Measurements from ENCODE around the gene ARHGAP26.

Gene ARHGAP26

DNA sequence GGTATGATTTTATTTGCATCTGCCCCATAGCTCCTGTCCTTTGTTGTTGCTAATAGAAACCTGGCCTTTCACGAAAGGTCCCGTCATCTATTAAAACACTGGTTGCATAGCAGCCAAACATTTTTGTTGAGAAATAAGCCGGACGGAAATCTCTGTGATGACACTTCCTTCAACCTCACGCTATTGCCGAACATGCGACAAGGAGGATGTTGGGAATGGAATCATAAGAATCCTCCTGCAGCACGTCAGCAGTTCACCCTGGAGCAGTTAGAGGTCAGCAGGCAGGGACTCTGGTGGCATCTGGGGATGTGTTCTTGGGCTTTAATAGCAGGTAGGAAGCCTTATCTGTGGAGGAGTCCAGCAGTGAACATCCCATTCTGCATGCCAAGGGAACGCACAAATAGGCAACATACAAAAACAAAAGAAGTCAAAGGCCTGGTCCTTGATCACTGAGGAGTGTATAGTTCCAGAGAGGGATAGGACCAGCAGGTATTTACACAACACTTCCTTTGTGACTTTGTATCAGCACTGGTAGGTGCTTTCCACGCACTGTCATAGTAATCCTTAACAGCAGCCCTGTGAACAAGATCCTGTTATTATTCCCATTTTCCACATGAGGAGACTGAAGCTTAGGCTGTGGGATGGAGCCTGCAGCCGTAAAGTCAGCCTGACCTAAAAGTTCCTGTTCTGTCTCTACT, 33.4 kb downstream of the ARHGAP26 start:
- H3K4me3 ChIP-seq (ENCODE audit: low read length): no peak overlapping the region
- no peaks in the 10 kb centered on the region for H3K9me2 ChIP-seq (replicated peaks; ENCODE audit: control insufficient read depth, low read length)
- H4K20me1 ChIP-seq (ENCODE audit: control insufficient read depth, insufficient read depth, low read depth, low read length): no peaks in the 10 kb centered on the region; the same call in 1 of the 2 replicates
- peaks cover 5% of the 10 kb centered on the region; the same call in 1 of the 2 replicates for H3K4me1 ChIP-seq (ENCODE audit: control insufficient read depth, low read length)
- H3K36me3 ChIP-seq (ENCODE audit: control insufficient read depth, low read length): no peaks in the 10 kb centered on the region
- H3K4me2 ChIP-seq (ENCODE audit: low read length): no peak overlapping the region
- no peaks in the 10 kb centered on the region for H3K9me3 ChIP-seq (ENCODE audit: control insufficient read depth, insufficient read depth, low read length)
- TF ChIP-seq, protein P1, sequence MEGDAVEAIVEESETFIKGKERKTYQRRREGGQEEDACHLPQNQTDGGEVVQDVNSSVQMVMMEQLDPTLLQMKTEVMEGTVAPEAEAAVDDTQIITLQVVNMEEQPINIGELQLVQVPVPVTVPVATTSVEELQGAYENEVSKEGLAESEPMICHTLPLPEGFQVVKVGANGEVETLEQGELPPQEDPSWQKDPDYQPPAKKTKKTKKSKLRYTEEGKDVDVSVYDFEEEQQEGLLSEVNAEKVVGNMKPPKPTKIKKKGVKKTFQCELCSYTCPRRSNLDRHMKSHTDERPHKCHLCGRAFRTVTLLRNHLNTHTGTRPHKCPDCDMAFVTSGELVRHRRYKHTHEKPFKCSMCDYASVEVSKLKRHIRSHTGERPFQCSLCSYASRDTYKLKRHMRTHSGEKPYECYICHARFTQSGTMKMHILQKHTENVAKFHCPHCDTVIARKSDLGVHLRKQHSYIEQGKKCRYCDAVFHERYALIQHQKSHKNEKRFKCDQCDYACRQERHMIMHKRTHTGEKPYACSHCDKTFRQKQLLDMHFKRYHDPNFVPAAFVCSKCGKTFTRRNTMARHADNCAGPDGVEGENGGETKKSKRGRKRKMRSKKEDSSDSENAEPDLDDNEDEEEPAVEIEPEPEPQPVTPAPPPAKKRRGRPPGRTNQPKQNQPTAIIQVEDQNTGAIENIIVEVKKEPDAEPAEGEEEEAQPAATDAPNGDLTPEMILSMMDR (IDR thresholded peaks at IDR 0.05; ENCODE audit: low read depth, low read length, poor library complexity, severe bottlenecking): no peak
- no peak for TF ChIP-seq EZH2phosphoT487 (IDR thresholded peaks at IDR 0.05; ENCODE audit: borderline replicate concordance, low read length)
- no peaks in the 10 kb centered on the region for H3K79me2 ChIP-seq (ENCODE audit: control insufficient read depth, low read length)
- H3K27me3 ChIP-seq (ENCODE audit: control insufficient read depth, low read length): peaks cover 43% of the 10 kb centered on the region
- no peak overlapping the region for H3K27ac ChIP-seq (ENCODE audit: low read depth, low read length)
- H3F3A ChIP-seq (ENCODE audit: control insufficient read depth, insufficient read depth): no peaks in the 10 kb centered on the region

DNA sequence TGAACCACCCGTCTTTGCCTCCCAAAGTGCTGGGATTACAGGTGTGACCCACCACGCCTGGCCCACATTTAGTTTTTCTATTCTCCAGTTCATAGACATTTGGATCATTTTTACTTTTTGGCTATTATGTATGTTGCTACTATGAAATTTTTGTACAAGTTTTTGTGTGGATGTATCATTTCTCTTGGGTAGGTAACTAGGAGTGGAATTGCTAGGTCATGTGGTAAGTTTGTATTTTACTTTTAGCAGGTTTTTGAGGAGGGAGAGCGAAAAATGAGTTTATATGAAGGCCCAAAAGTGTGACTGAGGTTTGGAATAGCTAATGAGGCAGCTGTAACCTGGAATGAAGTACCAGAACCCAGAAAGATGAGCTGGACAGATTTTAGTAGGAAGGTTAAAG, 35.2 kb downstream of the ARHGAP26 start:
- Histone ChIP-seq H3K36me3 (ENCODE audit: control insufficient read depth, low read length) (no peaks in the 10 kb centered on the region), H3K79me2 (ENCODE audit: control insufficient read depth, low read length) (no peaks in the 10 kb centered on the region), H3K27me3 (ENCODE audit: control insufficient read depth, low read length) (peaks cover 34% of the 10 kb centered on the region), H3F3A (ENCODE audit: control insufficient read depth, insufficient read depth) (no peaks in the 10 kb centered on the region), H3K9me3 (ENCODE audit: control insufficient read depth, insufficient read depth, low read length) (no peaks in the 10 kb centered on the region), H3K9me2 (replicated peaks; ENCODE audit: control insufficient read depth, low read length) (no peaks in the 10 kb centered on the region), H3K4me1 (ENCODE audit: control insufficient read depth, low read length) (peaks cover 5% of the 10 kb centered on the region; the same call in 1 of the 2 replicates), H3K27ac (ENCODE audit: low read depth, low read length) (no peak overlapping the region), H3K4me2 (ENCODE audit: low read length) (no peak overlapping the region), H3K4me3 (ENCODE audit: low read length) (no peak overlapping the region), H4K20me1 (ENCODE audit: control insufficient read depth, insufficient read depth, low read depth, low read length) (no peaks in the 10 kb centered on the region; the same call in 1 of the 2 replicates)
- TF ChIP-seq, protein P1 (IDR thresholded peaks at IDR 0.05; ENCODE audit: low read depth, low read length, poor library complexity, severe bottlenecking): no peak

DNA sequence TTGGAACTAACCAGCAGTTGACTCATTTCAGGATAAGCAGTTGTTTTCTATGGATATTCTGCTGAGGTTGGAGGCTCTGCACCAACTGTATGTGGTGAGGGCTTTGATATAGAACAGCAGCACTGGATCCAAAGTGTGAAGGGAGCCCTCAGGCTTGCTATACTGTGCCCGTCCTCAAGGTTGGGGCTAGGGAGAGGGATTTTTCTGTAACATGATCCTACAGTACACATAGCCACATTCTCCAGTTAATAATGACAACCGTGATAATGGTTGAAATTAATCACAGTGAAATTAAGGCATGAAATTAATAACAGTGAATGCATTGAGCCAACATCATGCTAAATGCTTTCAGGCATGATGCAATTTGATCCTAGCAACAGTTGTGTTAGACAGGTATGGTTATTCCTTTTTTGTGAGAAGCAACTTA, 36.7 kb downstream of the ARHGAP26 start:
- TF ChIP-seq, protein P1 (IDR thresholded peaks at IDR 0.05; ENCODE audit: low read depth, low read length, poor library complexity, severe bottlenecking): no peak
- no peak for TF ChIP-seq EZH2phosphoT487 (IDR thresholded peaks at IDR 0.05; ENCODE audit: borderline replicate concordance, low read length)
- Histone ChIP-seq H3K36me3 (ENCODE audit: control insufficient read depth, low read length) (no peaks in the 10 kb centered on the region), H4K20me1 (ENCODE audit: control insufficient read depth, insufficient read depth, low read depth, low read length) (no peaks in the 10 kb centered on the region; the same call in 1 of the 2 replicates)

More for the DNA sequence above, 36.7 kb downstream of the ARHGAP26 start:
- no peaks in the 10 kb centered on the region for H3K9me3 ChIP-seq (ENCODE audit: control insufficient read depth, insufficient read depth, low read length)
- no peaks in the 10 kb centered on the region for H3K79me2 ChIP-seq (ENCODE audit: control insufficient read depth, low read length)
- H3K4me2 ChIP-seq (ENCODE audit: low read length): no peak overlapping the region
- no peak overlapping the region for H3K27ac ChIP-seq (ENCODE audit: low read depth, low read length)
- no peaks in the 10 kb centered on the region for H3F3A ChIP-seq (ENCODE audit: control insufficient read depth, insufficient read depth)
- no peaks in the 10 kb centered on the region for H3K9me2 ChIP-seq (replicated peaks; ENCODE audit: control insufficient read depth, low read length)
- H3K4me3 ChIP-seq (ENCODE audit: low read length): no peak overlapping the region
- H3K4me1 ChIP-seq (ENCODE audit: control insufficient read depth, low read length): no peaks in the 10 kb centered on the region
- H3K27me3 ChIP-seq (ENCODE audit: control insufficient read depth, low read length): peaks cover 23% of the 10 kb centered on the region

Data from DOHH2 (cell line).